Activated T-cell treated with anti-CD3 and anti-CD28 coated beads for 48 hours (primary cell): ENCODE data around the gene CLTCL1.
"Not testable (repeated sequence)": the region's sequence is repeated elsewhere in the genome, so short reads cannot be mapped to it uniquely, and the experiment has no call there.

ENCODE experiments used
- DNase-seq: peaks from one replicate; pipeline ENCODE4 v3.0.0-alpha.2; 2020; ENCODE audit warnings: low read depth

CLTCL1 gene

DNA sequence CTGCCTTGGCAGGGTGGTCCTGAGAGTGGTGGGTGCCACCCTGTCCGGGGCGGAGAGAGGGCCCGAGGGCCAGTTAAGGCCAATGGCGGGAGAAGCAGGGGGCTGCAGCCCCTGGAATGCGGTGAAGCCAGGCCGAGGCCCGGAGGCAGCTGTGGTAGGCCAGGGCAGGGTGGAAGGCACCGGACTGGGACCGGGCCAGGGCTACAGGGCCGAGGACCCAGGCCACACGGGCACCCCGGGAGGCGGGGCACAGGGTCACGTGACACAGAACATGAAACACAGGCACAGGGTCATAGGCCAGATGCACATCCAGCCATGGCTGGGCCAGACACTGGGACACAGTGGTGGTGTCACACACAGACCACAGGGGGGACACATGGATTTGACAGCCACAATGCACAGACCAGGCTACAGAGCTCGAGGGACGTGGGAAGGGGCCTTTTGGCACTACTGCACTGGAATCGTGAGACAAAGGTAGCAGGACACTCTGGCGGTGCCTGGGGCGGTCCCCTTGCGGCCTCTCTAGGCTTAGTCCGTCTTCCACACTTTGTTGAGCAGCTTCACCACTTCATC, 115.8 kb downstream of the CLTCL1 start:
- no peak for DNase-seq

GRCh38 chr22:19175026-19175601, 116.4 kb downstream of the CLTCL1 start:
- DNase-seq, result no peak

DNA sequence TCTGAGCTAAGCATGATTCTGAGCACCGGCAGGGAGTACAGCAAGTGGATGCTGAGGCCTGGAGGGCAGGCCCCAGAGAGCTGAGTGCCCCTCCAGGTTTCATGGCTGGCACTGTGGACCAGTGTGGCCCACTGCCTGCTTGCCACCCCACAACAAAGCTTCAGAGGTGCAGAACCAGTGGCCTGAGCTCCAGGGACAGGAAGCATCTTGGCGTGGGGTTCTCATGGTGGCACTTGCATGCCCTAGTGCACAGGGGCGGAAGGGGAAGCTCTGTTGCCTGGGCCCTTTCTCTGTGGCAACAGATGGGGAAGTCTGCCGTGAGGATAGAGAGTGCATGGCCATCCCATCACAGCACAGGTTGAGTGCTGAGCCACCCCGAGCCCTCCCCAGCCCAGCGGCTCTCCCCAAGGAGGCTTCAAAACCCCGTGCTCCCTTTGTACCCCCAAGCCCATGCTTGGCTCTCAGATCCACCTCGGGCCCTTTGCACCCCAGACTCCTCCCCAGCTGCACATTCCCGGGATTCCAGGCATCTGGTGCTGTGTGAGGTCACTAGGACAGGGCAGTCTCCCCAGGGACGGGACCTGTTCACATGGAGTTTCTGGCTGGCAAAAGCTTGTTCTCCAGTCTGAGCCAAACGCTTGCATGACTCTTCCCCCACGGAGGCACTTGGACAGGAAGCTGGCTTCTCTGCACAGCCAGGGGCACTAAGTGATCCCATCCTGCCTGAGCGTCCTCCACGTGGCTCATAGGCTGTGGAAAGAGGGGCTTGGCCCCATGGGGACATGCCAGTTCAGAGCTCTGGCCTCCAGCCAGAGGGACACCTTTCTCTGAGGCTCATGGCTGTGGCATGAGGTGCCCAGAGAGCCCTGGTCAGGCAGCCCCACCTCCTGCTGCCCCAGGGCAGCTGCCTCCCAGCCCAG, 117.2 kb downstream of the CLTCL1 start:
- DNase-seq, result no peak

- no peak for DNase-seq
Measured at GRCh38 chr22:19173047-19174035, 118.2 kb downstream of the CLTCL1 start.

DNA sequence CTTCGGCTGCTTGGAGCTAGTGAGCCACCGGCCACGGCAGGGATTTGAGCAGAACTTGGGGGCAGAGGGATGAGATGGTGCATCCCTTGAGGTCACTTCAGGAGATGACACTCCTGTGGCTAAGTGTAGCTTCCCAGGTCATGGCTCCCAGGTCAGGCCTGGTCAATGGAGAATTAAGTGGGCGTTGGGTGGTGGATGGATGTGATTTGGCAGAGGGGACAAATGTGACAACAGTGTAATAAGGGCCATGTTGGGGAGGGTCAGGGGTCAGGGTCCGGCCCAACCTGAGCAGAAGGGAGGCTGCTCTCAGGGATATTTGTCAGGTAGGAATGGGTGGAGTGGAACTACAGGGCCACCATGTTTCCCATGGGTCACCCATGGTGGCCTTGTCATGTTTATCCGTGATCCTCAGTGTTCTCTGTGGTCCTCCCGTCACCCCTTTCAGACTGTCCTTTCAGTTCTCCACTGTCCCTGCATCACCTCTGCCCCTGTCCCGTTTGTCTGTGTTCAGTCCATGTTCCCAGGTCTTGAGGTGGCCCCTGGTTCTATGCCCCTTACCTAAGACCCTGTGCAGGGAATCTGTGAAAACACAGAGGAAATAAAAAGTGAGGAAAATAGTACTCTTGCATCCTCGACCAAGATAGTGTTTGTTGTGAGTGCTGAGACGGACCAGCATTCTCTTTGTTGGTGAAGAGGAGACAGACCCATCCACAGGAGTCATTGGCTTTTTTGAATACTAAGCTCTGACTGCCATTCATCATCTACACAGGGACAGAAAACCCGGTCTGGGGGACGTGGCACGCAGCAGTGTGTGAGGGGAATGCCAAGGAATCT, 119.1 kb downstream of the CLTCL1 start:
- no peak for DNase-seq

- no peak for DNase-seq
Measured at GRCh38 chr22:19169947-19170318, 121.6 kb downstream of the CLTCL1 start.

GRCh38 chr22:19169002-19169946, 122.2 kb downstream of the CLTCL1 start:
- no peak for DNase-seq

- no peak for DNase-seq
Measured at GRCh38 chr22:19168088-19168890, 123.2 kb downstream of the CLTCL1 start.

- DNase-seq, result no peak
Measured at GRCh38 chr22:19167106-19167869, 124.2 kb downstream of the CLTCL1 start.

- DNase-seq, result no peak
Measured at GRCh38 chr22:19166421-19166820, 125.1 kb downstream of the CLTCL1 start.

GRCh38 chr22:19164425-19164824, 127.1 kb downstream of the CLTCL1 start:
- DNase-seq, result no peak

DNA sequence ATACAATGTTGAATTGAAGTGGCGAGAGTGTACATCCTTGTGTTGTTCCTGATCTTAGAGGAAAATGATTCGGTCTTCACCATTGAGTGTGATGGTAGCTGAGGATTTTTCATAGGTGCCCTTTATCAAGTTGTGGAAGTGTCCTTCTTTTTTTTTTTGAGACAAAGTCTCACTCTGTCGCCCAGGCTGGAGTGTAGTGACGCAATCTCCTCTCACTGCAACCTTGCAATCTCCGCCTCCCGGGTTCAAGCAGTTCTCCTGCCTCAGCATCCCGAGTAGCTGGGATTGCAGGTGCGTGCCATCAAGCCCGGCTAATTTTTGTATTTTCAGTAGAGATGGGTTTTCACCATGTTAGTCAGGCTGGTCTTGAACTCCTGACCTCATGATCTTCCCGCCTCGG, 132.9 kb downstream of the CLTCL1 start:
- DNase-seq, result not testable (repeated sequence)

- DNase-seq, result not testable (repeated sequence)
Measured at GRCh38 chr22:19156109-19156508, 135.4 kb downstream of the CLTCL1 start.

GRCh38 chr22:19152942-19153883, 138.3 kb downstream of the CLTCL1 start:
- no peak for DNase-seq

DNA sequence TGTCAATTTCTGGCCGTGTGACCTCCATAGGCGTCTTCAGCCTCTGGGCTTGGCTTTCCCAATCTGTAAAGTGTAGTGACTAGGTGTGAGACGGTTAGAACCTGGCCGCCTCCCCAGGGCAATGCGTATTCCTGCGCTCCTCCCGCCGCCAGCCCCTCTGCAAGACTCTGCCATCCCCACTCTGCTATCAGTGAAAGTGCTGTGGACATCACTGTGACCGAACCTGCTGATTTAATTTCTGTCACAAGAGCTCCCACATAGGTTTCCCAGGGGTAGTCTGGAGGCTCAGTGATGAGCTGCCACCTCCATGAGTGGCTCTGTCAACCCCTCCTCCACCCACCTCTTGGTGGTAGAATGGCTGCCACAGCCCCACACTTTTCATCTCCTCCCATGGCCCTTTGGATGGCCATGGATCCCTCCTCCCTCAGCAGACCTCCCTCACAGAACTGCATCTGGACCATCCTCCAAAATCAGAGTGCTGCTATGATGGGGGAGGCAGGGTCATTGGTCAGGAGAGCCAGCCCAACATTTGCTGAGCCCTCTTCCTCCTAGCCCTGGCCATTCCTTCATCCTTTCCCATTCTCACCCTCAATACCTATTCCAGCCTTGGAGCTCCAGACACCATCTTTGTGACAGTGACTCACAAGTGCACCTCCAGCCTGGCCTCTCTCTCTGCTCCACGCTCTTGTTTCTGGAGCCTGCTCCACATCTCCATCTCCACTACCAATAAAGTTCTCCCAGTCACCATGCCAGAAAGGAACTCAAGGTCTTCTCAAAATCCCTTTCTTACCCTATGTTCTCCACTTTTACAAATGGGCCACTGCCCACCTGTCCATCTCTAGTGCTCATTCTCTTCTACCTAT, 140.0 kb downstream of the CLTCL1 start:
- no peak for DNase-seq
